Peyer's patch (tissue), 4 donors: ENCODE data around the gene CYP19A1.

Source experiments
- CTCF ChIP-seq, 6 experiments: fragments of 450-650 bp in 4 of 6; fragments of 200-600 bp in 2 of 6; sonication (generic) in 1 of 6; IDR thresholded peaks; one replicate each; pipeline ENCODE4 v1.5.1; 2017 to 2019; ENCODE audit warnings: antibody characterized with exemption in 6 of 6, mild to moderate bottlenecking in 3 of 6, moderate library complexity in 1 of 6
- POLR2A ChIP-seq, 2 donors: fragments of 450-650 bp; IDR thresholded peaks; one replicate each; pipeline ENCODE4 v1.5.1; 2017; ENCODE audit warnings: antibody characterized with exemption in 2 of 2, mild to moderate bottlenecking in 2 of 2, moderate library complexity in 2 of 2

- TF ChIP-seq POLR2A (IDR thresholded peaks at IDR 0.05) (no peak), CTCF (IDR thresholded peaks at IDR 0.05) (no peak)
Observed at GRCh38 chr15:51243774-51244173, 94.6 kb downstream of the CYP19A1 start.
